Middle frontal gyrus (tissue), 1 donor: ENCODE data around the gene ABCB10.
"Not testable (repeated sequence)": the region's sequence is repeated elsewhere in the genome, so short reads cannot be mapped to it uniquely, and the experiment has no call there.

Experiments
- DNase-seq: peaks from one replicate; pipeline ENCODE4 v3.0.0-alpha.2; 2015; ENCODE audit warnings: low spot score; ENCODE audit errors: extremely low spot score

The ABCB10 gene

DNA sequence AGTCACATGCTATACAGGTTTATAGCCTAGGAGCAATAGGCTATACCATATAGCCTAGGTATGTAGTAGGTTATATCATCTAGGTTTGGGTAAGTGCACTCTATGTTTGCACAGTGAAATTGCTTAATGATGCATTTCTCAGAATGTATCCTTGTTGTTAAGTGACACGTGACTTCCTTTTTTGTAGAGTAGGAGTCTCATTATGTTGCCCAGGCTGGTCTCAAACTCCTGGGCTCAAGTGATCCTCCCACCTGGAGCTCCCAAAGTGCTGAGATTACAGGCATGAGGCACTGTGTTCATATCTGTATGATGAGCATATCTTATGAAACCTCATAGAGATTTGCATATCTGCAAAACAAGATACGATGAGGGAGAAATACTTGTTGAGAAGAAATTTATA is 13.8 kb upstream of the ABCB10 start:
- no peak for DNase-seq

DNA sequence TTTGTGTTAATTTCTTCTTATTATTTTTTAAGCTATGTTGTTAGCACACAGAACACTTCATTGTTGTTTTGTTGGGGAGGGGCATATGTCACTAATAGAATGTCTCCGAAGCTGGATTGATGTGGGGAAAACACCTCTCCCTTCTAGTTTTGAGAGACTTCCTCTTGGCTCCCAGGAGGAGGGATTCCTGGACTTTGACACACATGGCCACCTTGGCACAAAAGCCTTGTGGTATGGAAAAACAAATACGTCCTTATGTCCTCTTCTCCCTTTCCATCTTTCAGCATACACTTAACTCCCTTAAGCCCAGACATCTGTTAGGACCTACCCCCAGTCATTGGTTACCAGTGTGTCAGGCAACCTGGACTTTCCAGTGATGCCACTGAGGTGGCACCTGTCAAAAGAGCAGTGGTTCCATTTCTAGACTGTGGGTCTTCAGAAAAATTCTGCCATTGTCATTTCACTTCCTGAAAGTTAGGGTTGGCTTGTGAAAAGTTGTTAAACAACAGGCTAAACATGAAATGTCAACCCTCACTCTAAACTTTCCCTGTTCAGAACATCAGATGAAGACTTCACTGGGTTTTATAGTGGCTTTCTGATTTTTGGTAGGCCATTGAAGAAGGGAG is 12.5 kb upstream of the ABCB10 start:
- no peak for DNase-seq

DNA sequence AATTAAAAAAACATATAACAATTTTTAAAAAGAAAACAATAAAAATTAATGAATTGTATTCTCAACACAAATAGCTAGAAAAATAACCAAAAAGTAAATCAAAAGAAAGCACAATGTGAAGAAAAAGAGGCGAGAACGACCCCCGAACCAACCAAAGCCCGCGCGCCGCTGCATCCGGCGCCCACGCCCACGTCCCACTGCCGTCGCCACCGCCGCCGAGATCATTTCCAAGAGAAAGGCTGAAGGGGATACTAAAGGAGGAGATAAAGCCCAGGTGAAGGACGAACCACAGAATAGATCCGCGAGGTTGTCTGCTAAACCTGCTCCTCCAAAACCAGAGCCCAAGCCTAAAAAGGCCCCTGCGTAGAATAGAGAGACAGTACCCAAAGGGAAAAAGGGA is 11.8 kb upstream of the ABCB10 start:
- no peak for DNase-seq

DNA sequence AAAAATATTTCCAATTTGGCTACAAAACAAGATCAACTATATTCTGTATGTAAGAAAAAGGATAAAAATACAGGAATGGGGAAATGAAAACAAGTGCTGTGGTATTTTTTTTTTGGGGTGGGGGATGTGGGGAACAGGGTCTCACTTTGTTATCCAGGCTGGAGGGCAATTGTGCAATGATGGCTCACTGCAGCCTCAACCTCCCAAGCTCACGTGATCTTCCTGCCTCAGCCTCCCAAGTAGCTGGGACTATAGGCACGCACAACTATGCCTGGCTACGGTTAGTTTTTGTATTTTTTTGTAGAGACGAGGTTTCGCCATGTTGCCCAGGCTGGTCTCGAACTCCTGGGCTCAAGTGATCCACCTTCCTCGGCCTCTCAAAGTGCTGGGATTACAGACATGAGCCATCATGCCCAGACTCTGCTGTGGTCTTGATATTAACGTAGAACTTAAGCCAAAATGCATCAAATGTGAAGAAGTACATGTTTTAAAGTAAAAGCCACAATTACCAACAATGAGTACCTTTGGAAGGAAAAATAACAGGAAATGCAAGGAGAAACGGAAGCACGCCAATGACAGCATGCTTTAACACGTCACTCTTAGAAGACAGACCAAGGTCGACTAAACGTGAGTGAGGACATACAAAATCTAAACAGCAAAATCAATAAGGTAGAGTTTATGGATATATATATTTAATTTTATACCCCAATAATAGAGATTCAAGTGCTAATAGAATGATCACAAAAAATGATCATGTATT is 8.8 kb upstream of the ABCB10 start:
- no peak for DNase-seq

DNA sequence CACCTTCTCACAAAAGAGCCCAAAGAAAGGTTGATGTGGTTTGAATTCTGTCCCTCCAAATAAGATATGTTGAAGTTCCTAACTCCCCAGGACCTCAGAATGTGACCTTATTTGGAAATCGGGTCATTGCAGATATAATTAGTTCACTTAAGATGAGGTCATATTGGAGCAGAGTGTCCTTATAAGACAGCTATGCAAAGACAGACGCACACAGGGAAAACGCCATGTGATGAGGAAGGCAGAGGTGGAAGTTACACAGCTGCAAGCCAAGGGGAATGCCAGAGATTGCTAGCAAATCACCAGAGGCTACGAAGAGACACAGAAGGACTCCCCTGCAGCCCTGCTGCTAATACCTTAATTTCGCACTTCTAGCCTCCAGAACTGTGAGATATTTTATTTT is 5.2 kb upstream of the ABCB10 start:
- no peak for DNase-seq

DNA sequence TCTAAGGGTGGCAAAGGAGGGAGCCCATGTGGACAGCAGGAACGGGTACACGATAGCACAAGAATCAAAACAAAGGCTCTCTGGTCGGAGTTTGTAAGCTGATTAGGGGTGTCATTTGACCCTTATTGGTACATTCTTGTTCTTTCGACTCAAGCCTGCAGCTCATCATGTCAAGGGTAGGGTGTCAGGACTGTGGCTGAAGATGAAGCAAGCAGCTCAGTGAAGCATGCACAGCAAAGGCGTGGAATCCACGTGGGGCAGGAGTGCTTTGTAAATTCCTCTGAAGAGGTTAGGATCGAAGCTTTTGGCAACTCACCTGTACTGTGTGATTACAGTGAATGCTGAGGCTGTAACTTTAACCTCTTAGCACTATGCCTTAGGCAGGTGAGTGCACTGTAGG is 4.7 kb upstream of the ABCB10 start:
- no peak for DNase-seq

DNA sequence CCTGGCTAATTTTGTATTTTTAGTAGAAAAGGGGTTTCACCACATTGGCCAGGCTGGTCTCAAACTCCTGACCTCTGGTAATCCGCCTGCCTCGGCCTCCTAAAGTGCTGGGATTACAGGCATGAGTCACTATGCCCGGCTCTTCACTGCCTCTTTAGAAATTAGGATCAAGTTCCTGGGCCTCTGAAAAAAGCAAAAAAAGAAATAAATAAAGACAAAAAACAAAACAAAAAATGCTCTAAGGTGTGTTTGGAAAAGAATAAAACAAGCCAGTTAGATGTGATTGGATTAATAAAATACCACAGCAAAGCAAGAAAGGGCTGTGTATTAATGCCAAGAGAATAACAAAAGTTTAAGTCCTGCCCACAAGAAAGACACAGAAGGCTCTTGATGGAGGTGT is 4.2 kb upstream of the ABCB10 start:
- DNase-seq: no peak

DNA sequence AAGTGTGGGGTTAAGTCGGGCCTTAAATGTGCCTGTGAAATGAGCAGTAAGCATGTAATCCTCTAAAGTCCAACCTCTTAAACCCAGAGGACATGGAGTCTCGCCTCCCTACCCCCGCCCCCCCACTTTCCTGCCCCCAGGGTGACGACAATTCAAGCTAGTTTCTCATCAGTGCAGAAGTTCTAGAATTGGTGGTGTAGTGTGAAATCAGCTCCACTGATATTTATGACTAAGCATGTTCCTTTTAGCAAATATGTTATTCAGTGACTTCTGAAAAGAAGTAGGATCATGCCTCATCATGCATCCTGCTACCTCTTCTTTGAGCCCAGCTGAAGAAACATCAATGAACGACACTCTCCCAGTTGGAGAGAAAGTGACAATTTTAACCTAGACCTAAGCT is 2.6 kb upstream of the ABCB10 start:
- DNase-seq: no peak

DNA sequence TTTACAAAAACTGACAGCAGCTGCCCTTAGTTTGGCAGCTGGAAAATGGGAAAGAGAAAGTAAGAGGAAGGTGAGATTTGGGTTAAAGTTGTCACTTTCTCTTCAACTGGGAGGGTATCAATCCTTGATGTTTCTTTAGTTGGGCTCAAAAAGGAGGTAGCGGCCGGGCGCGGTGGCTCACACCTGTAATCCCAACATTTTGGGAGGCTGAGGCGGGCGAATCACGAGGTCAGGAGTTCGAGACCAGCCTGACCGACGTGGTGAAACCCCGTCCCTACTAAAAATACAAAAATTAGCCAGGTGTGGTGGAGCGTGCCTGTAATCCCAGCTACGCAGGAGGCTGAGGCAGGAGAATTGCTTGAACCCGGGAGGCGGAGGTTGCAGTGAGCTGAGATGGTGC is 1.6 kb upstream of the ABCB10 start:
- not testable (repeated sequence) for DNase-seq

DNA sequence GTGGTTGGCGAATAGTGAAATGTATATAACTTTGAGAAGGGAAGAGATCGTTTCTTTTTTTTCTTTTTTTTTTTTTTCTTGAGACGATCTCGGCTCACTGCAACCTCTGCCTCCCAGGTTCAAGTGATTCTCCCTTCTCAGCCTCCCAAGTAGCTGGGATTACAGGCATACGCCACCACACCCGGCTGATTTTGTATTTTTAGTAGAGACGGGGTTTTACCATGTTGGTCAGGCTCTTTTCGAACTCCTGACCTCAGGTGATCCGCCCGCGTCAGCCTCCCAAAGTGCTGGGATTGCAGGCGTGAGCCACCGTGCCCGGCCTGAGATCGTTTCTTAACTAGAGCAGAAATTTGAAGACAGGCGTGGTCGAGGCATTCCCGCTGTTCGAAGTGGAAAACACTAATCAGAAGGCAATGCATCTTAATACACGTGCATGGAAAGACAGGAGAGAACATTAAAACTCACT is 862 bp upstream of the ABCB10 start:
- DNase-seq: not testable (repeated sequence)

DNA sequence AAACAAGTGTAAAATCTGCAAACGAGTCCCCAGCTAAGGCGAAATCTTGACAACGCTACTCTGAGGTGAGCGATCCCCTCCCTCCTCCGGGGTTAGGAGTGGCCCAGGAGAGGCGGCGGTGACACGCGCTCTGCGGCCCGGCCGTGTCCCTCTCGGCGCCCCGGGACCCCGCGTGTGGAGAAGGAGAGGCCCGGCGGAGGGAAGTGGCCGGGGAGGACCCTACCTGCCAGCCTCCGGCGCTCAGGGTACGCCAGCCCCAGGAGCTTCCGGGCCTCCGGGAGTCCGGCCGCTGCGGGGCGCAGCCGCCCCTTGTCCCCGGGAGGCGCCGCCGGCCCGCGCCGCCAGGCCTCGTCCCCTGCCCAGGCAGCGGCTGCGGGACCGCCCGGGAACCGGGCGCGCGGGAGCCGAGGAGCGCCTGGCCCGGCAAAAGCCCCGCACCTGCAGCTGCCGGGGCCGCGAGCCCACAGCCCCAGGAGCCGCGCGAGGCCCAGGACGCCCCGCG is 543 bp downstream of the ABCB10 start:
- DNase-seq: no peak

DNA sequence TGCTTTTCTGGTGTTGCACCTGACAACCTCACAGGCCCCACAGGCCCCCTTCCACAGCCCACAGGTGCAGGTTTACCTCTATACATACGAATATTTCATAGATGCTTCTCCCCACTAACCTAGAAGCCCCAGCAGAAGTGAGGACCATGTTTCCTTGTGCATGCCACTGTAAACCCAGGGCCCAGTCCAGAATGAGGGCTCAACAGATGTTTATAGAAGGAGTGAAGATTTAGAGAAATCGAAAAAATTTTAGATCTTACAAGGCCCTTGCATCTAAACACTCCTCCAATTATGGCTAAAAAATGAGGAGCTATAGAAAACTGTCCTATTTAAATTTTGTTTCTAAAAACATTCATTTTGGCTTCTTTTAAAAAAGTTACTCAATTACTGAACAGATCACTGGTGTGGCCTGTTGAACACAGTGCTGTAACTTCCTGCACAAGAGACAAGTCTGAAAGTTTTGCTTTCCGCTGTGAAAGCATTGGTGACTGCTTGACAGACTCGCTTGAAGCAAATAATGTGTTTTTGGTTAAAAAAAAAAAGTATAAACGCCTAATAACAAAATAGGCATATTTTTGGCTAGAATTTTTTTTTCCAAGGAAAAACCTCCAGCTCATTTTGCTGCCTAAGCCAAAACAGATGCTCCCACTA is 1.2 kb downstream of the ABCB10 start:
- no peak for DNase-seq

DNA sequence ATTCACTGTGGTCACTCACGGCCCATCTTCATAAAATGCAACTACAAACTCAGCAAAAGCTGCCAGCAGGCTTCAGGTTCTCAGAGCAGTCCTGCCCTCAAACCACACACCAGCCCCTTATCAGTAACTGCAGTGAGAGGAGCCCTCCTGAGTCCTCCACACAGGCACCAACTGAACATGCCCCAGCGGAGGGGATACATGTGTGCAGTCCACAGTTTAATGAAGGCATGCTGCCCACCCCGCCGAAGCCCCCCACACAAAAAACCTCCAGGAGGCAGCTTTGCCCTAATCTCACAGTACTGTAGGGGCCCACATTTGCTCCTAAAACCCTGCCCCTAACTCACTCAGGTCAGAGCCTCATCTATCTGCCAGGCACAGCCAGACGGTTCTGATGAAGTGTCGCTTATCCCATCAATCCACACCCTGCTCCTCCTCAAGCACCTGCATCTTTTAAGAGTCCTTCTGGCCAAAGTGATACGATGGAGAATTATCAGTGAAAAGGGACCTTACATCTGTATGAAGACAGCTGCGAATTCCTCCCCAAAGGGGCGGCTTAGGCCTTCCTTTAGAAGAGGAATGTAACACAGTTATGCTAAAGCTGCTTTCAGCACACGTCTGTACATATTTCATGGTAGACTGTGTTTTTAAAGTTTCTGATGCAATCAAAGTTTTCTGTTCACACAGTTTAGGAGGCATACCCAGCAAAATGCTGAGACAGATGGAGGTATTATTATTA is 3.5 kb downstream of the ABCB10 start:
- no peak for DNase-seq

DNA sequence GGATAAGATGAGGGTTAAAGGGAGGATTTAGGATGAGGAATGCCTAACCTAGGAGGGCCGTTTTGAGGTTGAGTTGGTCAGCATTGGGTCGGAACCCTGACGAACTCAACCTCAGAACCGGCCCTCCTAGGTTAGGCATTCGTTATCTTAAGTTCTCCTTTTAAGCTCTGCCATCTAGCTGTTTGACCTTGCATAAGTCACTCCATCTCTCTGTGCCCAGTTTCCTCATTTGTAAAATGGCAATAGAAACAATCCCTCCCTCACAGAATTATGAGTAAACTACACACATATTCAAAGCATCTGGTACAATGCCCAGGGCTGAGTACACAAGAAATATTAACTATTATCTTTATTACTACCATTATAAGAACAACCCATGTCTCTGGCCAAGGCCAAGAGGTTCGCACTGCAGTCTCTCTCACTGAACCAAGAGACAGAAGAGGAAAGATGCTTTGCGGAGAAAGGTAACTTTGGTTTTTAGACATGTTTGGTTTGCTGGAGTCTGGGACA is 4.8 kb downstream of the ABCB10 start:
- DNase-seq: no peak

DNA sequence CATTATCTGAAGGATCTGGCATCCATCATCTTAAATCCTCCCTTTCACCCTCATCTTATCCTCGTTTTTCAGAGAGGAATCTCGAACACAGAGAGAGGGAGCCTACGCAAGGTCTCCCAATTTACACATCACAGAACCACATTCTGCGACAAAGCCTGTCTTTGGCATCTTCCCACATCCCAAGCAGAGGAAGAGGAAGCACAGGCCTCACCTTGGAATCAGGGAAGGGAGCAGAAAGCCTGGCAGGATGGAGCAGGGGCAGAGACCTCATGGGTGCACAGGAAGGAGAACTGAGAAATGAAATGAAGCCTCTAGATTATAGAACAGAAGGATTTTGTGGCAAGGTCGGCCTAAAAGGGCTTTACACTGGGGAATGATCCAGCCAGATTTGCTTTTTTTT is 5.8 kb downstream of the ABCB10 start:
- DNase-seq: no peak

DNA sequence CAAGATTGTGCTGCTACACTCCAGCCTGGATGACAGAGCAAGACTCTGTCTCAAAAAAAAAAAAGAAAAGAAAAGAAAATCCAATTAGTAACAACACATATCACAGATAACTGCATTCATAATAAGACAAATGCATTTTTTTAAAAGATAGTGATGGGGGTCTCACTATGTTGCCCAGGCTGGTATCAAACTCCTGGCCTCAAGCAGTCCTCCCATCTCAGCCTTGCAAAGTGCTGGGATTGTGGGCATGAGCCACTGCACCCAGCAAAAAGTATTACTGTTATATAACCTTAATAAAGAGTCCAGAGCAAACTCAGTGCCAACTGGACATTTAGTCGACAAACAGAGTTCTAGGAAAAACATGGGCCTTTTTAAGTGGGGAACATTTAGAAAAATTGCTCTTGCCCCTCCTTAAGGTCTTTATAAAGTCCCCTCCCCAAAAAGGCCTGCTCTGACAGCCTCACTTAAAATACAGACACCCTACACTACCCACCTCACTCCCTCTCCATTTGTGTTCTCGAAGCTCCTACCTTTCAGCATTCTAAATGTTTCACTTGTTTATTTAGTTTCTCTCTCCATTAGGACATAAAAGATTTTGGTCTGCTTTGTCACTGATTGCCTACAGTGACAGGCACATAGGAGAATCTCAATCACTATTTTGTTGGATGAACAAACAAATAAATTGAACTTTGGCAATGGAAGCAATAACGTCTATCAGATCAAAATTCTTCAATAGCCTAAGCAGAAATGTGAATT is 7.5 kb downstream of the ABCB10 start:
- DNase-seq: no peak

DNA sequence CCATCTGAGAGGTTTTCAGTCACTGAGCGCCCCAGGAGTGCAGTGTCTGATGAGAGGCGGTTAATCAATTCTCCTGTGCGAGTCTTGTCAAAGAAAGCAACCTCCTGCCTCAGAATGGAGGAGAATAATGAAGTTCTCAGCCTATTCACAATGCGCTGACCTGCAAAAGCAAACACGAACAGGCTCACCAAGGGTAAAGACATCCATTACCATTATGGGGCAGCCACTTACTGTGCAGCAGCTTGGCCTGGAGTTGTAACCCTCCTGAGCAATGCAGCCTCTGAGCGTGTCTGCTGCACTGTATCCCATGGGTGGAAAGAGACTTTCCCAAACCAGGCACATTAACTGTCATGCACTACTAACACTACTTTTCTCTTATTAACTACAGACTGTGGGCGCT is 11.0 kb downstream of the ABCB10 start:
- DNase-seq: no peak

DNA sequence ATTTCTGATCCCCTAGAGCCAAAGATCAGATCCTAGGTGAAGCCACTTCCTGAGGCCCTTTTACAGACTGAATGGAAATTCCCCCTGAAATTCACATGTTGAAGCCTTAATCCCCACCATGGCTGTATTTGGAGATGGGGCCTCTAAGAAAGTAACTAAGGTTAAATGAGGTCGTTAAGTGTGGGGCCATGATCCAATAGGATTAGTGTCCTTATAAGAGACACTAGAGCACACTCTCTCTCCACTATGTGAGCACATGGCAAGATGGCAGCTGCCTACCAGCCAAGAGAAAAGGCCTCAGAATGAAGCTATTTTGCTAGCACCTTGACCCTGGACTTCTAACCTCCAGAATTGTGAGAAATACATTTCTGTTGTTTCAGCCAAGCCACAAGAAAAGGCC is 13.9 kb downstream of the ABCB10 start:
- DNase-seq: no peak

DNA sequence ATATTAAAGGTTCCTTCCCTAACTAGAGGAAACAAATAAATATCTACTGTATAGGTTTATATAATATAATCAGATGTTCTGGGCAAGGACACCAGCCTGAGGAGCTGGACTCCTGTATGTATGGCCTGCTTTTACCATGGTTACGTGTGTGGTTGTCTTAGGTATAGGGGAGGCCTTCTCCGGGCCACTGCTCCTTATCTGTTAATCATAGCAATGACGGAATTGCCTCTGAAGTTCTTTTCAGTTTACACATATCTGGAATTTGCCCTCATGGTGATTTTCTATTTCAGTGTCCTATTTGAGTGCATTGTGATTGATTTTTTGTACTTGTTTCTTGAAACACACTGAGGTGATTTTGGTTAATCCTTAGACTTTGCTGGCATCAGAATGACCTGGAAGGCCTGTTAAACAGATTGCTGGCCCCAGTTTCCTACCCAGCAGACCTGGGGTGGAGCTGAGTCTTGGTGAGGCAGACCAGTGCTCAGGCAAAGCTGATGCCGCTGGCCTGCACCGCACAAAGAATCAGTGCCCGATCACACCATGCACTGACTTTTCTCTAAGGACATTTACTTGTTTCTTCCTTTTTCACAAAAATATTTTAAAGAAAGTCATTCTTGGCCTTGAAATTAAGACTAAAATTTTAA is 18.5 kb downstream of the ABCB10 start:
- DNase-seq: no peak

DNA sequence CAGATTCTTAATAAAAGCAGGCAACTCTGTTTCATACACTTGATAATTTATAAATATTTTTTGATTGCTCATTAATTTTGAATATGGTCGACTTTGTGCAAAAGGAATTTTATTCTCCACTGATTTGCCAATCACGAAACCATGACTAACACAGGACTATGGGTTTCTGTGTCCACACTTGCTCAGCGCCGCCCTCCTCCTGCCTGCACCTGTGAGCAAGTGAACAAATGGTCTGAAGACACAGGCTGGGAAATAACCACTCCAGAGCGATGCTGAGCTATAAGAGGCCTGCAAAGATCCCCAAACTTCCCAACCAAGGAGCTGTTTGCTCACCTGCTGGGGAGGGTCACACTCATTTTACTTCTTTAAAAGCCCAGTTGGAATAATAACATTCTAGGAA is 19.6 kb downstream of the ABCB10 start:
- no peak for DNase-seq
